ENCODE measurements around the gene NMNAT3. TPM values are rescaled to one million over a fixed set of nuclear protein-coding genes. Genes with fewer than 3 reads are reported as not detected.
"Not testable (repeated sequence)": the region's sequence is repeated elsewhere in the genome, so short reads cannot be mapped to it uniquely, and the experiment has no call there.

Gene NMNAT3
- total RNA-seq, 1 experiment from 2014 or later: 0.46 TPM

DNA sequence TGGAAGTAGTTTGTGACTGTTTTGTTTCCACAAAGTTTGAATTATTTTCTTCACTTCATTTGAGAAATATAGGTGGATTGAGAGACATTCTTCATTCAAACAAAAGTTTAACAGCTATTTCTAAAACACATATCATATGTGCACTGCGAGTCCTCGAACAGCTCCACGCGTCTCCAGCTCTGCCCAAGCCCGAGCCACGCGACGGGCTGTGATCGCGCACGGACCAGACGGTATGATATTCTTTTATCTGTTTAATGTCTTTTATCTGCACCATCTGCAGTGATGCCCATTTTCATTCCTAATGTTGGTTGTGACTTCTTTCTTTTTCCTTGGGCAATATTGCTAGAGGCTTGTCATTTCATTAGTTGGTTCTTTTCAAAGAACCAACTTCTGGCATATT lies 94.1 kb downstream of the NMNAT3 start:
- DNase-seq (ENCODE audit: low spot score): not testable (repeated sequence)

DNA sequence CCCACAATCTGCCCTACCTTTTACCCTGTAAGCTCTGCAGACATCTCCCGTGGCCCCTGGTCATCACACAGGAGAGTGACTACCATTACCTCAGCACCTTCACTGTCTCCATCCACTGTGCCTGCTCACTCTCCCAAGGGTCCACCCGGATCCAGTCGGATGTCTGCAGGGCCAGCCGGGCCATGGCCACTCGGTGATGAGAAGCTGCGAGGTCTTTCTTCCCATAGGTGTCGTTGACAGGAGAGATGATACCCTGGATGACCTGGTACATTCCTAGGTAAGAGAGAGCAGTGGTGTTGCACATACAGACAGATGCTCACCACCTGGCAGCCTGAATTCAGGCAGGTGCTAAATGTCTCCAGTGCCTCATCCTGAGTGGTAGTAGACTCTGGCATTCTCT lies 99.0 kb downstream of the NMNAT3 start:
- no peak for DNase-seq (ENCODE audit: low spot score)

GRCh38 chr3:139577909-139578308 lies 99.9 kb downstream of the NMNAT3 start:
- no peak for DNase-seq (ENCODE audit: low spot score)

GRCh38 chr3:139577346-139577745 lies 100.4 kb downstream of the NMNAT3 start:
- DNase-seq (ENCODE audit: low spot score): no peak

DNA sequence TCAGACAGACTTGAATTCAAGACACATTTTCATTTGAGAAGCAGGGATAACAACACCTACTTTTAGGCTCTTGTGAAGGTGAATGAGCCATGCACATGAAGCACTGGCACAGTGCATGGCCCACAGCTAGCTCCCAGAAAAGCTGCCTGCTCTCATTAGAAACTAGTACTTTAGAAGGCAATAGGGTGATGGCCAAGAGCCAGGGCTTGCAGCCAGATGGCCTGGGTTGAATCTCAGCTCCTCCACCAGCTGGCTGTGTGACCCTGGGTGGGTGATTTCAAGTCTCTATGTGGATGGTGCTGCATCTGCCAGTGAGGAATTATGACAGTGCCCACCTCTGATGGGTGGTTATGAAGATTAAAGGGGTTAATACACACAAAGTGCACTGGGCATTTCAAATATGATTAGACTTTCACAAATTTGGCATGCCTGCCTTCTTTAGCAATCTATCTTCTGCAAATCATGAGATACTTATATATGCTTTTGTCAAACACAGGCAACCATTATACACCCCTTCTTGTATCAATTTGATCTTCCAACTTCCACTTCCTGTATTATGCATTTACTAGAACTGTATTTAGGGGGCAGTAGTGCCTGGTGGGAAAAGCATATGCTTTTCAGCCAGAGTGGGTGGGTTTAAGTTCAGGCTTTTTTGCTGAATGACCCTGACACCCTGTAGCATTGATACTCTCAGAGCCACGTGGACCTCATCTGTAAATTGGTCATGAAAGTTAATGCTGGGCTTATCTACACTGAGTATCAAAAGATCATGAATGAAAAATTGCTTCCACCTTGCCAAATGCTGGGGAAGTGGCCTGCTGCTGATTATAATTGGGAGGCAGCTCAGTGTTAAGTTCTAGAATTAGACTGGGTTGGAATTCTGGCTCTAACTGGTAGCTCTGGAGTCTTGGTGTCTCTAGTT lies 103.5 kb downstream of the NMNAT3 start:
- no peak for DNase-seq (ENCODE audit: low spot score)

DNA sequence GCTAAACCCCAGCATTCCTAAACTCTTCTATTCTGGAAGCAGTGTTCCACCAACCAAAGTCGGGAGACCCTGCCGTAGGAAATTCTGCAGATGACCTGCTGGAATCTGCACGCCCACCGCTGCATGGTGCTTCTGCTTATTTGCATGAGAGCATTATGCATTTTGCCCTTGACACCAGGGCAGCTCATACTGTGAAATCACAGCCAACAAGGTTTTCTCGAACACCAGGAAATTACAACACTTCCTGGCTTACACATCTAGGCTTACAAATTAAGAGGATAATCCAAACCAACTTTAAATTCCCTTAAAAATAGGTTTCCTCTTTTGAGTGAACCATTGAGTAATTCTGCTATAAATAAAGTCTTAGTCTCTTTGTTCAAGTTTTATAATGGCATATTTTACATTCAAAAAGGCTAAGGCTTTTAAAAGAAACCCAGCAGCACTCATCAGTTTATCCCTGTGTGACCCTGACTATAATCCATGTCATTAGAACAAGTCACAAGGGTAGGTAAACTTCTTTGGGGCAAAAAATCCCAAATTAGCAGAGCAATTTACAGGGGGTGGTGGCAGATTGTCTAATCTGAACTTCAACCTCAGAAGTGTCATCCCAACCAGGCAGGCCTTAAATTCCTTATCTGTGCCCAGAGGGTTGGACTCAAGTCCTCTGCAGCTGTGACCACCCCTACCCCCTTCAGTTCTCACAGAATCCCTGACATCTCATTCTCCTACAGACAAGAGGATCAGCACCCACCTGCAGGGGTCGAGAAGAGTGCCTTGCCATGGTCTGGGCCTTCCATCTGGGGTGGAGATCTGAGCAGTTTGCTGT lies 104.7 kb downstream of the NMNAT3 start:
- DNase-seq (ENCODE audit: low spot score): no peak

DNA sequence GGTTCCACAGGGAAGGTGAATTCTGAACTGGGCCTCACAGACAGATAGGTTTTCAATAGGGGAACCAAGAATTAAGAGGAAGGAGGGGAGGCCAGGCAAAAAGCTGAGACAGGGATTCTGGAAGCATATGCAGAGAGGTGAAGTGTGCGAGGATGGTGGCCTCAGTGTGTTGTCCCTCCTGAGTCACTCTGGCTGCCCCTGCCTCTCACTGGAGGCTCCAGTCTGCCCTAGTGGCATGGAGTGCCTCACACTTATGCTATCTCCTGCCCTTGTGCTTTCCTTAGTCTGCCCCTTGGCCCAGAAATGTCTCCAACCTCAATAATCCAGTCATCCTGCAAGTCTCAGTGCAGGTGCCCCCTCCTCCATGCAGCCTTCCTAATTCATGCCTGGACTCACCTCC lies 106.1 kb downstream of the NMNAT3 start:
- no peak for DNase-seq (ENCODE audit: low spot score)

GRCh38 chr3:139564294-139564861 lies 113.4 kb downstream of the NMNAT3 start:
- no peak for DNase-seq (ENCODE audit: low spot score)

DNA sequence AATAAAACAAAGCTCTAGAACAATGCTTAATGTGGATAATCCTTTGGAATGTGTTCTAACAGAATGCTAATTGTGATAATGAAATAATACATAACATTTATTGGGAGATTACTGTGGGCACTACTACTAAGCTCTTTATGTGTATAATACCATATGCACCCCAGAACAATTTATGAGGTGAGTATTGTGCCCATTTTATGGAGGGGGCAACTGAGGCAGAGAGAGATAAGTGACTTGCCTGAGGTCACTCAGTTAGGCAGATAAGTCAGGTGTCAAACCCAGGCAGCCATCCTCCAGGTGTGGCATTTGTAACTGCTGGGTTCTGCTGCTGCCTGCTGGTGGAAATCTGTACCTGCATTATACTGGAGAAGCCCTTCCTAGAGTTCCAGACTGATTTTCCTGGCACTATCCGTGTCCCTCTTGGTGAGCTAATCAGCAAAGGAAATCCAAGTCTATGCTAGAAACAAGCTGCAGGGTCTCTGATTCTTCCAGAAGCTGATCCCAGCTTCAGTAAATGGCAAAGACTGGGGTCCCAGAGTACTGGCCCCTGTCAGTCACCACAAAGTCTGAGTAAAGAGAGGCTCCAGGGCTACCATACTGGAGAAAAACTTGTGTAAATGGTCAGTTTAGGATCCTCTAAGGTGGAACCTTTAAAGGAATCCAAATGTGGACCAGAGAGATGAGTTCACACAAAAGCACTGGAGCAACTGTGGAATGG lies 115.7 kb downstream of the NMNAT3 start:
- peak; percentile 62 for DNase-seq (ENCODE audit: low spot score)

DNA sequence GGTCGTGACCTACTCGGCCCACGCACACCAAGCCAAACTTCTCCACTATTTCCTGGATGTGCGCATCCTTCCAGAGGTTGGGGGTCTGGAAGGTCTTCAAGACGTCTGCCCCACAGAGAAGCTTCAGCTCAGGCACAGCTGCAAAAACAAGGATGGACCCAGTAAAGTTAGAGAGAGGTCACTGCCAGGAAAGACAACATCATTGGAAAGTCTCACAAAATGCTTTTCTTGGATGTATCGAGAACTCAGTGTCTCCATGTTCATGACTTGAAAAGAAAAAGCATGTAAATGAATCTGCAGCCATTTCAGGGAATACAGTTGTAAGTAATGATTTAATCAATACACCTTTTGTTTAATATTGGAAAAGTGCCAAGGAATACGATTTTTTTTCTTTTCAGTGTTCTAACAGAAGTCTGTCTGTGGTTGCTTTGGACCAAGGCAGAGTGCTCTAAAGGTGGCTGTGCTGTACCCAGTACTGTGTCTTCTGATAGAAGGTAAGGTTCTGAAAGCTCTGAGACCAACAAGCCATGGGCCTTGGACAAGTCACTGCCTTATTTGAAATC lies 116.4 kb downstream of the NMNAT3 start:
- no peak for DNase-seq (ENCODE audit: low spot score)

DNA sequence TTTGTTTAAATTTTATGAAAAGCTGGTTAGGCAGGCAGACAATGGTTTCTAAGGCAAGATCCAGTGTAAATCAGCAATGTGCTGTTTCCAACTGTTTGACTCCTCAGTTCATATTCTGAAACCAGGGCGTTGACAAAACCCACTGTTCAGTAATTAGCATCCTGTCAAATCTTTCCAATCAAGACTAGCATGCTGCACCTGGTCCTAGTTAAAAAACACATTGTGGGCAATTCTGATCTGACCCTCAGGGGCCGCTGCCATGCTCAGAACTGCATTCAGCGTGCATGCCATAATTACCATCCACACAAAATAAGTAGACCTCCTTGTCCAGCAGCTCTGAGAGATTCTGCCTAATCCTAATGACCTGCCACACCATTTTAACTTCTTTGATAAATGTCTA lies 117.4 kb downstream of the NMNAT3 start:
- DNase-seq (ENCODE audit: low spot score): no peak

DNA sequence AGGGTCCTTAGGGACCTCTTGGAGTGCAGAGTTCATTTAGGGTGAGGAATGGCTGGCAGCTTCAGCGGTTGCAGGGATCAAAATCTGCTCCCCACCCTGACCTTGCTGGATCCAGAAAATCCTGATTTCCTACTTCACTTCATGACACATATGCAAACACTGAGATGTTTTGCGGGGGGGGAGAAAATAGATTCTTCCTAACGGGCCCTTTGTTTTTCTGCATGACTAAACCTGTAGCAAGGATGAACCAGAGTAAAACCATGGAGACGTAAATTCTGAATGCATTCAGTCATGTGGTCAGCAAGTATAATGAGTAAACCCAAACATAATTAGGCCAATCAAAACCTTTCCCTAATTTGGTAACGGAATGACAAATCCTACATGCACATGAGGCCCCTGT lies 118.2 kb downstream of the NMNAT3 start:
- no peak for DNase-seq (ENCODE audit: low spot score)

- DNase-seq (ENCODE audit: low spot score): no peak
These were observed 119.2 kb downstream of the NMNAT3 start for GRCh38 chr3:139558351-139559266.

DNA sequence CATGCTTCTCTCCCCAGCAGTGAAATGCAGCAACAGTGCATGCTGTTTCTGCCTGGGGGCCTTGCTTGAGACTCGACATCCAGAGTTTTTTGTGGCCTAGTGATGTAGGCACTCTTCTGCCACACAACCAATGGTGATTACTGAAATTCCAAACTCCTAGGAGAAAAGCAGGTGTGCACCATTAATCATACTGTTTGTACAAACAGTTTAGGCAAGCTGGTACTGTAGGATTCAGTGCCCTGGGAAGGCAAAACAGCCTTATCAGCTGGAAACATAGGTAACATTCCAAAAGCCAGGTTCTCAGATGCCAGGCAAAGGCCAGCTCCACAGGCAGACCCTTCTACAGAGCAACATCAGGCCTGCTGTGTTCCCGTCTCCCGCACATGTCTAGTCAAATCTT lies 120.7 kb downstream of the NMNAT3 start:
- DNase-seq (ENCODE audit: low spot score): no peak

GRCh38 chr3:139555249-139555648 lies 122.5 kb downstream of the NMNAT3 start:
- no peak for DNase-seq (ENCODE audit: low spot score)

DNA sequence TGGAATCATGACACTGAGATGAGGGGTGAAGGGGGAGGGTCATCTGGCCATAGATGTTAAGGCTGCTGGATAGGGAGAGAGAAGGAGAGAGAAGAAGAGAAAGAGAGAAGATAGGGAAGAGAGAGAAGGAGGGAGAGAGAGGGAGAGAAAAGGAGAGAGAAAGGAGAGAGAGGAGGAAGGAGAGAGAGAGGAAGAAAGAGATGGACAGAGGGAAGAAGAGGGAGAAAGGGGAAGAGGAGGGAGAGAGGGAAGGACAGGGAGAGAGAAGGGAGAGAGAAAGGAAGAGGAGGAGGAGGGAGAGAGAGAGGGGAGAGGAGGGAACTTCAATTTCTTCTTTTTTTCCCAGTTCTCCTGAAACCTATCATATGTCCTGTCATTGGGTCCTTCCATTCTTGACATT lies 123.1 kb downstream of the NMNAT3 start:
- no peak for DNase-seq (ENCODE audit: low spot score)

DNA sequence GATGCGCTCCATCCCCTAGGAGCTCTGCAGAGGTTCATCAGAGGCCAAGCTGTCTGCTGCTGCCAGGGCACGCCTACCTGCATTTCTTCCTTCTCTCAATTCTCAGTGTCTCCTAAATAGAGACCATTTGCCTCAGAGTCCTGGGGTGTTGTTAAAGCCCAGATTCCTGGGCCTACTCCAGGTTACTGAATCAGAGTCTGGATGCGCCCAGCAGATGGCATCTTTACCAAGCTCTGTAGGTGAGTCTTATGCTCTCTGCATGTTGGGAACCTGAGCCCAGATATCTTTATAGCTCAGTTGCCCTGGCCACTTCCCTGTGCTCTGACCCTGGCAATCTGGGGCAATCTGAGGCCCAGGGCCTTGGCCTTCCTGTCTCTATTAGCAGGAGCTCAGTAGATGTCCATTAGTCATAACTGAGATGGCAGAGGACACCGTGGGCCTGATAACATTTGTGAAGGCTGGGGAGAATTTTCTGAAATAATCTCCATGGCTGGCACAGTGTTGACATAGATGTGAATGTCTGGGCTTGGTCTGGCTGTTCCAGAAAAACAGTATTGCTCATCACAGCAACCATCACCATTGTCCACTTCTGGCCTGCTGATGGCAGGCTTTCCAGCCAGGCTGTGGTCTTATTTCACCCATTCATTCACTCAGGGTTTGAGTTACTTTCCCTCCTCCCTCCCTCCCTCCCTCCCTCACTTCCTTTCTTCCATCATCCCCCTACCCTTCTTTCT lies 125.0 kb downstream of the NMNAT3 start:
- no peak for DNase-seq (ENCODE audit: low spot score)

- DNase-seq (ENCODE audit: low spot score): no peak
These were observed 129.0 kb downstream of the NMNAT3 start for GRCh38 chr3:139548801-139549200.

GRCh38 chr3:139547666-139548065 lies 130.1 kb downstream of the NMNAT3 start:
- no peak for DNase-seq (ENCODE audit: low spot score)

GRCh38 chr3:139546772-139547171 lies 131.0 kb downstream of the NMNAT3 start:
- DNase-seq (ENCODE audit: low spot score): no peak

All from HT-29 (cell line).